Stimulated activated memory B cell treated with anti-CD40 and anti-IgM and Interleukin-4, amounts not matched to agents 10 μg/mL and 1 μg/mL and 100 μg/mL, for 72 hours (primary cell): ENCODE results near the gene DUSP2.

ENCODE experiments used
- ATAC-seq: fragments of 150-1000 bp; cut with Tn5 transposase; 2 replicates; pipeline ENCODE4 v1.10.0; 2021
- H3K27ac Mint-ChIP-seq: one replicate; pipeline ENCODE4 v1.8.0; 2022; ENCODE audit warnings: mild to moderate bottlenecking, mixed read lengths
- H3K27me3 Mint-ChIP-seq: one replicate; pipeline ENCODE4 v1.8.0; 2022; ENCODE audit warnings: mixed read lengths
- H3K36me3 Mint-ChIP-seq: one replicate; pipeline ENCODE4 v1.8.0; 2022; ENCODE audit warnings: mixed read lengths
- H3K4me1 Mint-ChIP-seq: one replicate; pipeline ENCODE4 v1.8.0; 2022; ENCODE audit warnings: mixed read lengths
- H3K4me3 Mint-ChIP-seq: one replicate; pipeline ENCODE4 v1.8.0; 2022; ENCODE audit warnings: mild to moderate bottlenecking, moderate library complexity, mixed read lengths
- H3K9me3 Mint-ChIP-seq: one replicate; pipeline ENCODE4 v1.8.0; 2022; ENCODE audit warnings: mixed read lengths

Gene DUSP2

GRCh38 chr2:96131813-96132745, 13.2 kb downstream of the DUSP2 start:
- ATAC-seq: no peak
- Mint-ChIP-seq H3K36me3 (peaks cover 8% of the 10 kb centered on the region), H3K4me1 (no peaks in the 10 kb centered on the region), H3K9me3 (no peaks in the 10 kb centered on the region), H3K4me3 (no peak overlapping the region), H3K27ac (no peak overlapping the region), H3K27me3 (no peaks in the 10 kb centered on the region)

GRCh38 chr2:96131152-96131812, 14.0 kb downstream of the DUSP2 start:
- Mint-ChIP-seq H3K27me3 (no peaks in the 10 kb centered on the region), H3K9me3 (no peaks in the 10 kb centered on the region), H3K4me3 (no peak overlapping the region), H3K27ac (no peak overlapping the region), H3K4me1 (no peaks in the 10 kb centered on the region), H3K36me3 (peaks cover 14% of the 10 kb centered on the region)
- ATAC-seq: no peak

GRCh38 chr2:96130483-96130882, 14.8 kb downstream of the DUSP2 start:
- Mint-ChIP-seq H3K27ac (no peak overlapping the region), H3K9me3 (no peaks in the 10 kb centered on the region), H3K27me3 (peaks cover under 1% of the 10 kb centered on the region), H3K4me3 (no peak overlapping the region), H3K36me3 (peaks cover 21% of the 10 kb centered on the region), H3K4me1 (no peaks in the 10 kb centered on the region)
- ATAC-seq: no peak

- no peak overlapping the region for H3K27ac Mint-ChIP-seq
These were observed 15.6 kb downstream of the DUSP2 start for GRCh38 chr2:96129528-96130120.

GRCh38 chr2:96128456-96128855, 16.8 kb downstream of the DUSP2 start:
- Mint-ChIP-seq H3K4me1 (no peaks in the 10 kb centered on the region), H3K27ac (no peak overlapping the region), H3K36me3 (peaks cover 32% of the 10 kb centered on the region), H3K4me3 (no peak overlapping the region), H3K27me3 (peaks cover 9% of the 10 kb centered on the region), H3K9me3 (no peaks in the 10 kb centered on the region)
- no peak for ATAC-seq

More at GRCh38 chr2:96129528-96130120, 15.6 kb downstream of the DUSP2 start:
- Mint-ChIP-seq H3K36me3 (peaks cover 29% of the 10 kb centered on the region), H3K4me1 (no peaks in the 10 kb centered on the region), H3K4me3 (no peak overlapping the region), H3K27me3 (peaks cover 9% of the 10 kb centered on the region), H3K9me3 (no peaks in the 10 kb centered on the region)
- no peak for ATAC-seq

GRCh38 chr2:96124406-96125265, 20.6 kb downstream of the DUSP2 start:
- no peak for ATAC-seq
- Mint-ChIP-seq H3K27ac (no peak overlapping the region), H3K36me3 (peaks cover 23% of the 10 kb centered on the region), H3K4me3 (no peak overlapping the region), H3K4me1 (peaks cover 20% of the 10 kb centered on the region), H3K27me3 (peaks cover 40% of the 10 kb centered on the region), H3K9me3 (no peaks in the 10 kb centered on the region)

GRCh38 chr2:96123936-96124335, 21.3 kb downstream of the DUSP2 start:
- no peak for ATAC-seq
- Mint-ChIP-seq H3K9me3 (no peaks in the 10 kb centered on the region), H3K36me3 (peaks cover 23% of the 10 kb centered on the region), H3K4me1 (peaks cover 27% of the 10 kb centered on the region), H3K27me3 (peaks cover 47% of the 10 kb centered on the region), H3K27ac (no peak overlapping the region), H3K4me3 (no peak overlapping the region)

GRCh38 chr2:96123290-96123689, 21.9 kb downstream of the DUSP2 start:
- Mint-ChIP-seq H3K27ac (no peak overlapping the region), H3K36me3 (peaks cover 23% of the 10 kb centered on the region), H3K9me3 (no peaks in the 10 kb centered on the region), H3K4me3 (no peak overlapping the region), H3K4me1 (peaks cover 27% of the 10 kb centered on the region), H3K27me3 (peaks cover 52% of the 10 kb centered on the region)
- no peak for ATAC-seq

GRCh38 chr2:96122391-96122790, 22.8 kb downstream of the DUSP2 start:
- Mint-ChIP-seq H3K36me3 (peaks cover 23% of the 10 kb centered on the region), H3K27me3 (peaks cover 59% of the 10 kb centered on the region), H3K27ac (no peak overlapping the region), H3K9me3 (no peaks in the 10 kb centered on the region), H3K4me1 (peaks cover 34% of the 10 kb centered on the region), H3K4me3 (no peak overlapping the region)
- ATAC-seq: no peak

GRCh38 chr2:96121414-96121813, 23.8 kb downstream of the DUSP2 start:
- ATAC-seq: no peak
- H3K27me3 Mint-ChIP-seq: peaks cover 59% of the 10 kb centered on the region
- peaks cover 19% of the 10 kb centered on the region for H3K36me3 Mint-ChIP-seq
- peaks cover 39% of the 10 kb centered on the region for H3K4me1 Mint-ChIP-seq
- H3K27ac Mint-ChIP-seq: no peak overlapping the region
- H3K9me3 Mint-ChIP-seq: no peaks in the 10 kb centered on the region
- no peak overlapping the region for H3K4me3 Mint-ChIP-seq

GRCh38 chr2:96120991-96121390, 24.2 kb downstream of the DUSP2 start:
- Mint-ChIP-seq H3K36me3 (peaks cover 15% of the 10 kb centered on the region), H3K9me3 (no peaks in the 10 kb centered on the region), H3K4me1 (peaks cover 39% of the 10 kb centered on the region), H3K4me3 (no peak overlapping the region), H3K27me3 (peaks cover 60% of the 10 kb centered on the region), H3K27ac (no peak overlapping the region)
- ATAC-seq: no peak

- Mint-ChIP-seq H3K9me3 (no peaks in the 10 kb centered on the region), H3K4me1 (peaks cover 45% of the 10 kb centered on the region), H3K4me3 (peak overlapping the region; percentile 1), H3K27ac (no peak overlapping the region), H3K27me3 (peaks cover 65% of the 10 kb centered on the region), H3K36me3 (peaks cover 8% of the 10 kb centered on the region)
- no peak for ATAC-seq
These were observed 25.0 kb downstream of the DUSP2 start for GRCh38 chr2:96120091-96120720.

GRCh38 chr2:96119389-96119751, 25.9 kb downstream of the DUSP2 start:
- H3K4me3 Mint-ChIP-seq: no peak overlapping the region
- ATAC-seq: no peak
- no peaks in the 10 kb centered on the region for H3K9me3 Mint-ChIP-seq
- H3K27ac Mint-ChIP-seq: no peak overlapping the region
- H3K27me3 Mint-ChIP-seq: peaks cover 62% of the 10 kb centered on the region
- no peaks in the 10 kb centered on the region for H3K36me3 Mint-ChIP-seq
- H3K4me1 Mint-ChIP-seq: peaks cover 45% of the 10 kb centered on the region

GRCh38 chr2:96118698-96119388, 26.4 kb downstream of the DUSP2 start:
- H3K36me3 Mint-ChIP-seq: no peaks in the 10 kb centered on the region
- peaks cover 45% of the 10 kb centered on the region for H3K4me1 Mint-ChIP-seq
- peaks cover 62% of the 10 kb centered on the region for H3K27me3 Mint-ChIP-seq
- no peak for ATAC-seq
- H3K27ac Mint-ChIP-seq: no peak overlapping the region
- H3K9me3 Mint-ChIP-seq: no peaks in the 10 kb centered on the region
- H3K4me3 Mint-ChIP-seq: no peak overlapping the region
